HEK293 (cell line): ENCODE data around the gene IGSF3.
"Not testable (repeated sequence)": the region's sequence is repeated elsewhere in the genome, so short reads cannot be mapped to it uniquely, and the experiment has no call there.

Experiments used
- ZNF549 ChIP-seq: fragments of 450-650 bp; IDR thresholded peaks from 2 replicates; pipeline ENCODE4 v1.5.1; 2018; ENCODE audit warnings: missing biosample characterization, missing genetic modification characterization, mild to moderate bottlenecking, inconsistent platforms, moderate library complexity
- TF ChIP-seq, protein P1 (sequence below): fragments of 450-650 bp; formaldehyde crosslinking; IDR thresholded peaks from 2 replicates; pipeline ENCODE4 v1.5.1; 2016; ENCODE audit warnings: missing biosample characterization, missing genetic modification characterization

DNA sequence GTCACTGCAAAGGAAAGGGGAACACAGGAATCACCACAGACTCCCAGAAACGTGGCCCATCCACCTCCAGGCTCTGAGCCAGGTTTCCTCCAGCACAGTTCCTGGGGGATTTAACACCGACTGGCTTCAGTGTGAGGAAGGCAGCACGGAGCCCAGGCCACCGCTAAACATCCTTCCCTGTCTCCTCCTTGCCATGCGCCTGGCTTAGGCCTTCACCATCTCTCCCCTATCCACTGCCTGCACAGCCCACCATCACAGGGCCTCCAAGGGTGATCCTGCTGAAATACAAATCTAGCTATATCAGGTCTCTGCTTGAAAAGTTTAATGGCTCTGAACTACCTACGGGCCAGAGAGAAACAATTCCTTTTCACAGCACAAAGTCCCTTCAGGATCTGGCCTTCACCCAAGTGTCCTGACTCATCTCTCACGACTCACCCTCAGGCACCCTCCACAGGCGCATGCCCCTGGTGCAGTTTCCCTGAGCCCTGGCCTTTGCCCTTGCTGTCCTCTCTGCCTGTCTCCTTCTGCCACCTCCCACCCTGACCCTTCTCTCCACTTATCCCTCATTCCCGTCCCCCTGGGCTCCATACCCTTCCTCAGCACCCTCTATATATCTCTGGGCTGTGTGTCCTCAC lies 78.3 kb downstream of the IGSF3 start:
- TF ChIP-seq, protein P1, sequence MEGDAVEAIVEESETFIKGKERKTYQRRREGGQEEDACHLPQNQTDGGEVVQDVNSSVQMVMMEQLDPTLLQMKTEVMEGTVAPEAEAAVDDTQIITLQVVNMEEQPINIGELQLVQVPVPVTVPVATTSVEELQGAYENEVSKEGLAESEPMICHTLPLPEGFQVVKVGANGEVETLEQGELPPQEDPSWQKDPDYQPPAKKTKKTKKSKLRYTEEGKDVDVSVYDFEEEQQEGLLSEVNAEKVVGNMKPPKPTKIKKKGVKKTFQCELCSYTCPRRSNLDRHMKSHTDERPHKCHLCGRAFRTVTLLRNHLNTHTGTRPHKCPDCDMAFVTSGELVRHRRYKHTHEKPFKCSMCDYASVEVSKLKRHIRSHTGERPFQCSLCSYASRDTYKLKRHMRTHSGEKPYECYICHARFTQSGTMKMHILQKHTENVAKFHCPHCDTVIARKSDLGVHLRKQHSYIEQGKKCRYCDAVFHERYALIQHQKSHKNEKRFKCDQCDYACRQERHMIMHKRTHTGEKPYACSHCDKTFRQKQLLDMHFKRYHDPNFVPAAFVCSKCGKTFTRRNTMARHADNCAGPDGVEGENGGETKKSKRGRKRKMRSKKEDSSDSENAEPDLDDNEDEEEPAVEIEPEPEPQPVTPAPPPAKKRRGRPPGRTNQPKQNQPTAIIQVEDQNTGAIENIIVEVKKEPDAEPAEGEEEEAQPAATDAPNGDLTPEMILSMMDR (tag by site-specific recombination), result not testable (repeated sequence)
- not testable (repeated sequence) for TF ChIP-seq ZNF549 (tag by site-specific recombination)
